ENCODE measurements around the gene WWC1.

The WWC1 gene

DNA sequence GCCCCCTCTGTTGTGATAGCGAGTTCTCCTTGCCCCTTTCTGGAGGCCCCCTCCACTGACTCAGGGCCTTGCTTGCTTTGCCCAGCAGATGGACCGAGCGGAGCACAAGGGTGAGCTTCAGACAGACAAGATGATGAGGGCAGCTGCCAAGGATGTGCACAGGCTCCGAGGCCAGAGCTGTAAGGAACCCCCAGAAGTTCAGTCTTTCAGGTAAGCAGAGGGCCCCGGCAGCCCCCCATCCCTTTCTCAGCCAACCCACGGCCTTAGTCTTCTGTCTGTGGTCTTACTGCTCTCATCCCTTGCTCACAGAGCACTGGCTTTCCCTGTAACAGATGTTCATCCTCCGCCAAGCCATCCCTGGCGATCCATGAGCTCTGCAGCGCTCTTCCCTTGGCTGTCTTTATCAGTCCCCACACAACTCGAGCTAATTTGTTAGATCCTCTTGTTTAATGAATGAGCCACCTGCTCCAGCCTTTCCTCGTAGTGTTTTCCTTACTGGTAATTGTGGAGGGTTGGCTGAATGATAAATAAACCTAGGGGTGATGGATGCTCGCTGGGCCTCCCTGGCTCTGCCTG is 176.4 kb downstream of the WWC1 start:
- Histone ChIP-seq H3K27ac (ENCODE audit: low read depth, low read length, poor library complexity, severe bottlenecking) (no peak overlapping the region), H3K4me2 (ENCODE audit: low read length) (no peak overlapping the region), H3K79me2 (ENCODE audit: insufficient read depth, low read length) (no peaks in the 10 kb centered on the region), H3F3A (ENCODE audit: insufficient read depth, low read length) (no peaks in the 10 kb centered on the region), H4K20me1 (ENCODE audit: insufficient read depth, low read length) (no peaks in the 10 kb centered on the region), H3K4me3 (ENCODE audit: low read depth, low read length, poor library complexity, severe bottlenecking) (no peak overlapping the region), H3K36me3 (ENCODE audit: insufficient read depth, low read length) (no peaks in the 10 kb centered on the region), H3K27me3 (ENCODE audit: insufficient read depth, low read length) (no peaks in the 10 kb centered on the region), H2AFZ (ENCODE audit: low read length) (no peak overlapping the region), H3K9ac (ENCODE audit: low read length) (no peak overlapping the region), H3K4me1 (ENCODE audit: insufficient read depth, low read length, severe bottlenecking) (no peaks in the 10 kb centered on the region), H3K9me3 (ENCODE audit: low read length) (no peaks in the 10 kb centered on the region), H3K9me2 (ENCODE audit: low read depth, low read length) (no peaks in the 10 kb centered on the region)
- TF ChIP-seq EZH2 (IDR thresholded peaks at IDR 0.05; ENCODE audit: borderline replicate concordance, low read length) = no peak
- TF ChIP-seq, protein P1, sequence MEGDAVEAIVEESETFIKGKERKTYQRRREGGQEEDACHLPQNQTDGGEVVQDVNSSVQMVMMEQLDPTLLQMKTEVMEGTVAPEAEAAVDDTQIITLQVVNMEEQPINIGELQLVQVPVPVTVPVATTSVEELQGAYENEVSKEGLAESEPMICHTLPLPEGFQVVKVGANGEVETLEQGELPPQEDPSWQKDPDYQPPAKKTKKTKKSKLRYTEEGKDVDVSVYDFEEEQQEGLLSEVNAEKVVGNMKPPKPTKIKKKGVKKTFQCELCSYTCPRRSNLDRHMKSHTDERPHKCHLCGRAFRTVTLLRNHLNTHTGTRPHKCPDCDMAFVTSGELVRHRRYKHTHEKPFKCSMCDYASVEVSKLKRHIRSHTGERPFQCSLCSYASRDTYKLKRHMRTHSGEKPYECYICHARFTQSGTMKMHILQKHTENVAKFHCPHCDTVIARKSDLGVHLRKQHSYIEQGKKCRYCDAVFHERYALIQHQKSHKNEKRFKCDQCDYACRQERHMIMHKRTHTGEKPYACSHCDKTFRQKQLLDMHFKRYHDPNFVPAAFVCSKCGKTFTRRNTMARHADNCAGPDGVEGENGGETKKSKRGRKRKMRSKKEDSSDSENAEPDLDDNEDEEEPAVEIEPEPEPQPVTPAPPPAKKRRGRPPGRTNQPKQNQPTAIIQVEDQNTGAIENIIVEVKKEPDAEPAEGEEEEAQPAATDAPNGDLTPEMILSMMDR (IDR thresholded peaks at IDR 0.05; ENCODE audit: low read length) = no peak

DNA sequence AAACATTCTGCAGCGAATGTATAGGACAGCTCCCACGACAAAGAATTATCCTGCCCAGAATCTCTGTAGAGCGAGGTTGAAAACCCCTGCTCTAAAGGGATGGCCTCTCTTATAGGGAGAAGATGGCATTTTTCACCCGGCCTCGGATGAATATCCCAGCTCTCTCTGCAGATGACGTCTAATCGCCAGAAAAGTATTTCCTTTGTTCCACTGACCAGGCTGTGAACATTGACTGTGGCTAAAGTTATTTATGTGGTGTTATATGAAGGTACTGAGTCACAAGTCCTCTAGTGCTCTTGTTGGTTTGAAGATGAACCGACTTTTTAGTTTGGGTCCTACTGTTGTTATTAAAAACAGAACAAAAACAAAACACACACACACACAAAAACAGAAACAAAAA is 177.4 kb downstream of the WWC1 start:
- Histone ChIP-seq H2AFZ (ENCODE audit: low read length) (no peak overlapping the region), H3K9me3 (ENCODE audit: low read length) (no peaks in the 10 kb centered on the region), H3K9ac (ENCODE audit: low read length) (no peak overlapping the region), H4K20me1 (ENCODE audit: insufficient read depth, low read length) (no peaks in the 10 kb centered on the region), H3K79me2 (ENCODE audit: insufficient read depth, low read length) (no peaks in the 10 kb centered on the region), H3K27me3 (ENCODE audit: insufficient read depth, low read length) (no peaks in the 10 kb centered on the region), H3F3A (ENCODE audit: insufficient read depth, low read length) (no peaks in the 10 kb centered on the region), H3K9me2 (ENCODE audit: low read depth, low read length) (no peaks in the 10 kb centered on the region), H3K4me2 (ENCODE audit: low read length) (no peak overlapping the region), H3K4me3 (ENCODE audit: low read depth, low read length, poor library complexity, severe bottlenecking) (no peak overlapping the region), H3K27ac (ENCODE audit: low read depth, low read length, poor library complexity, severe bottlenecking) (no peak overlapping the region), H3K36me3 (ENCODE audit: insufficient read depth, low read length) (no peaks in the 10 kb centered on the region), H3K4me1 (ENCODE audit: insufficient read depth, low read length, severe bottlenecking) (no peaks in the 10 kb centered on the region)
- TF ChIP-seq, protein P1 (IDR thresholded peaks at IDR 0.05; ENCODE audit: low read length) = no peak
- TF ChIP-seq EZH2 (IDR thresholded peaks at IDR 0.05; ENCODE audit: borderline replicate concordance, low read length) = no peak

DNA sequence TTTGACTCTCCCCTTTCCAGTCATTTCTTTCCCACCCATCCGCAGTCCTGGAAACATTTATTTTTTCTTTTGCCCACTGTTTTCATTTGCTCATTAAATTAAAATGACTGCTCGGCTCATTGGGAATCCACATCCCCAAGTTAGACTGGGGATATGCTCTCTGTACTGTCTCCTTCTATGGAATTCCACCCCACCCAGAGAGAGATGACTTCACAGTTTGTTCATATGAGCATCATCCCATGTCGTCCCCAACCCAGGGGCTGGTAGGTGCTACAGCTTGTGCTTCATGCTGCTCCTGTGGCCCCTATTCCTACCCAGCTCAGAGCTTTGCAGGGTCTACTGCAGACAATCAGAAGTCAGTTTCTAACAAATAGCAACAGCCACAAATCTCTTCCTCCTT is 178.4 kb downstream of the WWC1 start:
- Histone ChIP-seq H3K4me2 (ENCODE audit: low read length) (no peak overlapping the region), H3K79me2 (ENCODE audit: insufficient read depth, low read length) (no peaks in the 10 kb centered on the region), H3K36me3 (ENCODE audit: insufficient read depth, low read length) (no peaks in the 10 kb centered on the region), H3K9me3 (ENCODE audit: low read length) (no peaks in the 10 kb centered on the region), H3K27ac (ENCODE audit: low read depth, low read length, poor library complexity, severe bottlenecking) (no peak overlapping the region), H2AFZ (ENCODE audit: low read length) (no peak overlapping the region), H3K4me3 (ENCODE audit: low read depth, low read length, poor library complexity, severe bottlenecking) (no peak overlapping the region), H3F3A (ENCODE audit: insufficient read depth, low read length) (no peaks in the 10 kb centered on the region), H3K4me1 (ENCODE audit: insufficient read depth, low read length, severe bottlenecking) (no peaks in the 10 kb centered on the region), H3K9me2 (ENCODE audit: low read depth, low read length) (no peaks in the 10 kb centered on the region), H3K9ac (ENCODE audit: low read length) (no peak overlapping the region), H4K20me1 (ENCODE audit: insufficient read depth, low read length) (no peaks in the 10 kb centered on the region), H3K27me3 (ENCODE audit: insufficient read depth, low read length) (no peaks in the 10 kb centered on the region)
- no peak for TF ChIP-seq EZH2 (IDR thresholded peaks at IDR 0.05; ENCODE audit: borderline replicate concordance, low read length)
- TF ChIP-seq, protein P1 (IDR thresholded peaks at IDR 0.05; ENCODE audit: low read length) = no peak
